ENCODE results near the gene FYCO1. TPM values are rescaled to one million over a fixed set of nuclear protein-coding genes. Genes with fewer than 3 reads are reported as not detected.

The FYCO1 gene
- total RNA-seq, 1 donor from 2014 or later: 40.9 TPM

- Histone ChIP-seq H3K4me1 (no peaks in the 10 kb centered on the region), H3K9me3 (no peaks in the 10 kb centered on the region), H3K27me3 (ENCODE audit: low read depth) (no peaks in the 10 kb centered on the region), H3K4me3 (no peak overlapping the region), H3K27ac (no peak overlapping the region), H3K36me3 (no peaks in the 10 kb centered on the region)
- intact Hi-C loops (cut with DNase I): no loop called here
- ATAC-seq (peak; percentile 75 to 82), DNase-seq (peak; percentile 61)
- no peak for TF ChIP-seq CTCF (IDR thresholded peaks at IDR 0.05)
Observed at GRCh38 chr3:46017720-46018119, 22.1 kb upstream of the FYCO1 start.

- Histone ChIP-seq H3K4me1 (no peaks in the 10 kb centered on the region), H3K36me3 (no peaks in the 10 kb centered on the region), H3K4me3 (no peak overlapping the region), H3K27ac (no peak overlapping the region), H3K9me3 (no peaks in the 10 kb centered on the region), H3K27me3 (ENCODE audit: low read depth) (no peaks in the 10 kb centered on the region)
- no peak for TF ChIP-seq CTCF (IDR thresholded peaks at IDR 0.05)
- ATAC-seq (no peak), DNase-seq (no peak)
- intact Hi-C loops (cut with DNase I): no loop called here
Observed at GRCh38 chr3:46013316-46014094, 17.9 kb upstream of the FYCO1 start.

- H3K27ac ChIP-seq: no peak overlapping the region
- H3K9me3 ChIP-seq: no peaks in the 10 kb centered on the region
- no peaks in the 10 kb centered on the region for H3K4me1 ChIP-seq
- TF ChIP-seq CTCF (IDR thresholded peaks at IDR 0.05): no peak
- DNase-seq: no peak
- intact Hi-C loops (cut with DNase I): no loop called here
- no peak overlapping the region for H3K4me3 ChIP-seq
- no peaks in the 10 kb centered on the region for H3K36me3 ChIP-seq
- H3K27me3 ChIP-seq (ENCODE audit: low read depth): no peaks in the 10 kb centered on the region
- ATAC-seq: no peak
Observed at GRCh38 chr3:46012246-46012645, 16.6 kb upstream of the FYCO1 start.

GRCh38 chr3:46010519-46011113 lies 15.0 kb upstream of the FYCO1 start:
- no peaks in the 10 kb centered on the region for H3K27me3 ChIP-seq (ENCODE audit: low read depth)
- DNase-seq: no peak
- no peak for TF ChIP-seq CTCF (IDR thresholded peaks at IDR 0.05)
- H3K4me3 ChIP-seq: no peak overlapping the region
- H3K4me1 ChIP-seq: peaks cover 8% of the 10 kb centered on the region
- no peaks in the 10 kb centered on the region for H3K9me3 ChIP-seq
- no peak overlapping the region for H3K27ac ChIP-seq
- H3K36me3 ChIP-seq: no peaks in the 10 kb centered on the region
- intact Hi-C loops (cut with DNase I): no loop called here
- no peak for ATAC-seq

GRCh38 chr3:46008058-46008457 lies 12.4 kb upstream of the FYCO1 start:
- intact Hi-C loops (cut with DNase I): no loop called here
- no peak for TF ChIP-seq CTCF (IDR thresholded peaks at IDR 0.05)
- Histone ChIP-seq H3K27ac (no peak overlapping the region), H3K27me3 (ENCODE audit: low read depth) (no peaks in the 10 kb centered on the region), H3K4me1 (peaks cover 8% of the 10 kb centered on the region), H3K4me3 (no peak overlapping the region), H3K36me3 (no peaks in the 10 kb centered on the region), H3K9me3 (no peaks in the 10 kb centered on the region)
- no peak for DNase-seq
- no peak for ATAC-seq
